CD14-positive monocyte (primary cell): ENCODE data around the gene TENM3. TPM values are rescaled to one million over a fixed set of nuclear protein-coding genes. Genes with fewer than 3 reads are reported as not detected.

Experiments
- DNase-seq, 3 donors: peaks; one replicate each; pipeline ENCODE4 v3.0.0-alpha.2; 2011 to 2022
- H2AFZ ChIP-seq: 2 replicates; pipeline ENCODE4 v1.6.0; 2012; ENCODE audit warnings: mild to moderate bottlenecking, low read depth, low read length, inconsistent platforms; ENCODE audit not compliant: insufficient read depth, poor library complexity, severe bottlenecking
- H3K27ac ChIP-seq, 2 donors: 1 replicate in 1 of 2; 2 replicates in 1 of 2; pipeline ENCODE4 v1.5.1; 2012 to 2013; ENCODE audit warnings: low read length in 2 of 2, control low read depth in 1 of 2, inconsistent platforms in 1 of 2, low read depth in 1 of 2, mild to moderate bottlenecking in 1 of 2
- H3K27me3 ChIP-seq, 2 donors: one replicate each; pipeline versions ENCODE4 v1.6.0 to v1.6.1; 2011 to 2013; ENCODE audit warnings: low read length in 2 of 2; ENCODE audit not compliant: control insufficient read depth in 2 of 2, insufficient read depth in 2 of 2
- H3K36me3 ChIP-seq, 2 donors: replicated peaks in 1 of 2; 1 replicate in 1 of 2; 2 replicates in 1 of 2; pipeline versions ENCODE4 v1.5.1 to v1.6.1; 2012 to 2013; ENCODE audit warnings: low read length in 2 of 2, control low read depth in 1 of 2, inconsistent platforms in 1 of 2, mild to moderate bottlenecking in 1 of 2; ENCODE audit not compliant: insufficient read depth in 2 of 2, control insufficient read depth in 1 of 2
- H3K4me1 ChIP-seq, 2 donors: 1 replicate in 1 of 2; 2 replicates in 1 of 2; pipeline versions ENCODE4 v1.5.1 to v1.6.1; 2012 to 2013; ENCODE audit warnings: low read length in 2 of 2, control low read depth in 1 of 2, inconsistent platforms in 1 of 2, mild to moderate bottlenecking in 1 of 2, moderate library complexity in 1 of 2; ENCODE audit not compliant: insufficient read depth in 2 of 2, control insufficient read depth in 1 of 2
- H3K4me2 ChIP-seq: replicated peaks from 2 replicates; pipeline ENCODE3; 2012; ENCODE audit warnings: low read length, moderate library complexity, mild to moderate bottlenecking; ENCODE audit not compliant: poor library complexity, severe bottlenecking; ENCODE audit errors: extremely low read depth
- H3K4me3 ChIP-seq, 3 experiments: fragments of 200-600 bp in 1 of 3; sonication (generic) in 1 of 3; replicated peaks in 1 of 3; 1 replicate in 2 of 3; 2 replicates in 1 of 3; pipeline ENCODE4 v1.5.1; 2011 to 2013; ENCODE audit warnings: low read length in 3 of 3, mild to moderate bottlenecking in 3 of 3, control low read depth in 2 of 3, low read depth in 2 of 3, inconsistent platforms in 1 of 3, moderate library complexity in 1 of 3
- H3K79me2 ChIP-seq: 2 replicates; pipeline ENCODE4 v1.6.0; 2012; ENCODE audit warnings: mild to moderate bottlenecking, control low read depth, inconsistent platforms, low read length, moderate library complexity; ENCODE audit not compliant: insufficient read depth
- H3K9ac ChIP-seq: 2 replicates; pipeline ENCODE4 v1.6.0; 2017; ENCODE audit warnings: low read length, mild to moderate bottlenecking; ENCODE audit not compliant: insufficient read depth, poor library complexity, severe bottlenecking
- H3K9me3 ChIP-seq, 2 donors: replicated peaks in 1 of 2; 1 replicate in 1 of 2; 2 replicates in 1 of 2; pipeline versions ENCODE4 v1.5.1 to v1.6.1; 2012 to 2013; ENCODE audit warnings: low read length in 2 of 2, control low read depth in 1 of 2; ENCODE audit not compliant: control insufficient read depth in 1 of 2, insufficient read depth in 1 of 2
- H4K20me1 ChIP-seq: 2 replicates; pipeline ENCODE4 v1.6.0; 2012; ENCODE audit warnings: mild to moderate bottlenecking, low read length, control low read depth, moderate library complexity; ENCODE audit not compliant: insufficient read depth
- H3K27ac Mint-ChIP-seq, 7 donors: one replicate each; pipeline ENCODE4 v1.8.0; 2020; ENCODE audit warnings: mild to moderate bottlenecking in 7 of 7, mixed read lengths in 7 of 7, moderate library complexity in 6 of 7, inconsistent platforms in 2 of 7
- H3K27me3 Mint-ChIP-seq, 3 donors: one replicate each; pipeline ENCODE4 v1.8.0; 2021 to 2022; ENCODE audit warnings: low read depth in 3 of 3, mild to moderate bottlenecking in 3 of 3, mixed read lengths in 3 of 3, moderate library complexity in 3 of 3, inconsistent platforms in 1 of 3
- H3K36me3 Mint-ChIP-seq, 2 donors: one replicate each; pipeline ENCODE4 v1.8.0; 2020; ENCODE audit warnings: mixed read lengths in 2 of 2, inconsistent platforms in 1 of 2, mild to moderate bottlenecking in 1 of 2
- H3K4me1 Mint-ChIP-seq: one replicate; pipeline ENCODE4 v1.8.0; 2020; ENCODE audit warnings: mild to moderate bottlenecking, mixed read lengths
- H3K4me3 Mint-ChIP-seq, 2 donors: one replicate each; pipeline ENCODE4 v1.8.0; 2020; ENCODE audit warnings: mild to moderate bottlenecking in 2 of 2, mixed read lengths in 2 of 2, moderate library complexity in 1 of 2
- H3K9me3 Mint-ChIP-seq, 7 donors: one replicate each; pipeline ENCODE4 v1.8.0; 2020 to 2022; ENCODE audit warnings: mixed read lengths in 7 of 7, mild to moderate bottlenecking in 6 of 7, moderate library complexity in 6 of 7, inconsistent platforms in 2 of 7
- WGBS: methylation state at CpG from one replicate; pipeline ENCODE4 v1.1.5; 2013; ENCODE audit warnings: missing lambda C conversion rate; ENCODE audit not compliant: insufficient coverage; 5-methylcytosine and 5-hydroxymethylcytosine counted together
- intact Hi-C, 2 donors: fragments of 100-400 bp; cut with micrococcal nuclease; formaldehyde crosslinking; loops; one replicate each; pipeline versions ENCODE4 v1.15.0 to v1.15.1; 2023
- polyA plus RNA-seq, 3 donors: library from polyadenylated mRNA; depleted of rRNA in 1 of 3; unstranded in 2 of 3; stranded (reverse) in 1 of 3; fragments of 300-500 nt in 2 of 3; fragments of >200 nt in 1 of 3; fragmentation: Illumina TruSeq in 2 of 3; gene quantifications; 1 replicate in 2 of 3; 2 replicates in 1 of 3; pipeline ENCODE4 v1.2.3, GENCODE V29; 2012 to 2021
- TF ChIP-seq, protein P1 (sequence below): fragments of 200-600 bp; IDR thresholded peaks from one replicate; pipeline ENCODE4 v1.8.0; 2022; ENCODE audit warnings: antibody characterized with exemption, mild to moderate bottlenecking

The TENM3 gene
- polyA plus RNA-seq, 3 donors = not detected

DNA sequence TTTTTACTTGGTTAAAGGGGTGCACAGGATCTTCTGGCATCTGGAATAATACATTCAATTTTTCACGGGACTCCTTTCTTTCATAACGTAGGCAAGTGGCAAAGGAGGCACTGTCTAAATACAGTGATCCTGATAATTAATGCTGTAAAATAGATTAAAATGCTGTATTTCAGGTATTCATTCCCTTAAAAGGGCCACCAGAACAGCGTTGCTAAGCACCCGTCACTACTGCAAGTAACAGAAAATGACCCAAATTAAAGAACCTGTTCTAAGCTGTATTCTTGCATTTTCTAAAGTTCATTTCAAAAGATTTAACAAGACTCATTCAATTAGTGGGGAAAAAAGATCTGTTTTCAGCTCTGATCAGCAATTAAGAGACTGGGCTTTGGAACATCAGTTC is 208.2 kb downstream of the TENM3 start:
- H3K27me3 ChIP-seq = peaks cover 54 to 60% of the 10 kb centered on the region in 2 donors
- H3K4me2 ChIP-seq = no peak overlapping the region
- no peak overlapping the region for H2AFZ ChIP-seq
- intact Hi-C loops = no loop called here
- H4K20me1 ChIP-seq = no peaks in the 10 kb centered on the region
- H3K79me2 ChIP-seq = no peaks in the 10 kb centered on the region
- no CpG with 5 or more reads among the region's 4 CpGs for WGBS
- Mint-ChIP-seq H3K4me1 (peaks cover 5% of the 10 kb centered on the region), H3K27ac (no peak overlapping the region), H3K4me3 (no peak overlapping the region), H3K36me3 (peaks cover 3 to 4% of the 10 kb centered on the region in 2 donors), H3K9me3 (peaks cover 0 to 10% (median 4%) of the 10 kb centered on the region in 7 donors), H3K27me3 (peaks cover 43 to 61% (median 53%) of the 10 kb centered on the region in 3 donors)
- no peak overlapping the region for H3K27ac ChIP-seq
- no peak for DNase-seq
- H3K36me3 ChIP-seq = no peaks in the 10 kb centered on the region
- H3K9ac ChIP-seq = no peak overlapping the region
- H3K4me3 ChIP-seq = no peak overlapping the region
- no peaks in the 10 kb centered on the region for H3K4me1 ChIP-seq
- TF ChIP-seq, protein P1, sequence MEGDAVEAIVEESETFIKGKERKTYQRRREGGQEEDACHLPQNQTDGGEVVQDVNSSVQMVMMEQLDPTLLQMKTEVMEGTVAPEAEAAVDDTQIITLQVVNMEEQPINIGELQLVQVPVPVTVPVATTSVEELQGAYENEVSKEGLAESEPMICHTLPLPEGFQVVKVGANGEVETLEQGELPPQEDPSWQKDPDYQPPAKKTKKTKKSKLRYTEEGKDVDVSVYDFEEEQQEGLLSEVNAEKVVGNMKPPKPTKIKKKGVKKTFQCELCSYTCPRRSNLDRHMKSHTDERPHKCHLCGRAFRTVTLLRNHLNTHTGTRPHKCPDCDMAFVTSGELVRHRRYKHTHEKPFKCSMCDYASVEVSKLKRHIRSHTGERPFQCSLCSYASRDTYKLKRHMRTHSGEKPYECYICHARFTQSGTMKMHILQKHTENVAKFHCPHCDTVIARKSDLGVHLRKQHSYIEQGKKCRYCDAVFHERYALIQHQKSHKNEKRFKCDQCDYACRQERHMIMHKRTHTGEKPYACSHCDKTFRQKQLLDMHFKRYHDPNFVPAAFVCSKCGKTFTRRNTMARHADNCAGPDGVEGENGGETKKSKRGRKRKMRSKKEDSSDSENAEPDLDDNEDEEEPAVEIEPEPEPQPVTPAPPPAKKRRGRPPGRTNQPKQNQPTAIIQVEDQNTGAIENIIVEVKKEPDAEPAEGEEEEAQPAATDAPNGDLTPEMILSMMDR = no peak
- peaks cover 0 to 14% of the 10 kb centered on the region in 2 donors for H3K9me3 ChIP-seq

DNA sequence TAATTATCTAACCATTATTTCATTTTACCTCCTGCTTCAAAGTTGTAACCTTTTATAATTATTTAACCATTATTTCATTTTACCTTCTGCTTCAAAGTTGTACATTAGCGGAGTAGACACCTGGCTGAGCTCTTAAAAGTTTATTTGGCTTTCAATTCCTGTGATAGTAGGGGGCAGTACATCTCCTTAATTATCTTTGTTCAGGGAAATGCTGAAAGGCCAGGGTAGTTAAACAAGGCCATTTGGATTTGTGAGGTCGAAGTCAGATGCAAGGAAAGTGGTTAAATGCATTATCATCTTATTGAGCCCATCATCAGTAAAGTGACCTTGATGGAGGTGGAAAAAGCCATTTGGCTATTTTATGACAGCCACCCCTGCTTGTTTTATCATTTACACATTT is 210.6 kb downstream of the TENM3 start:
- Histone ChIP-seq H3K27ac (no peak overlapping the region), H3K9me3 (peaks cover 0 to 8% of the 10 kb centered on the region in 2 donors), H3K27me3 (peaks cover 34 to 40% of the 10 kb centered on the region in 2 donors), H3K4me1 (no peaks in the 10 kb centered on the region), H3K79me2 (no peaks in the 10 kb centered on the region), H3K4me3 (no peak overlapping the region), H3K9ac (no peak overlapping the region), H3K36me3 (no peaks in the 10 kb centered on the region), H3K4me2 (no peak overlapping the region), H4K20me1 (no peaks in the 10 kb centered on the region), H2AFZ (no peak overlapping the region)
- Mint-ChIP-seq H3K9me3 (peaks cover 0 to 5% (median 3%) of the 10 kb centered on the region in 7 donors), H3K4me3 (no peak overlapping the region), H3K4me1 (peaks cover 4% of the 10 kb centered on the region), H3K27me3 (peaks cover 26 to 37% (median 33%) of the 10 kb centered on the region in 3 donors), H3K36me3 (peaks cover 3 to 4% of the 10 kb centered on the region in 2 donors), H3K27ac (no peak overlapping the region)
- WGBS = no CpG with 5 or more reads among the region's 2 CpGs
- TF ChIP-seq, protein P1 = no peak
- intact Hi-C loops = no loop called here
- DNase-seq = no peak
